Astrocyte (in vitro differentiated cells and primary cell): Measurements from ENCODE around the gene TIMELESS.

Source experiments
- CTCF ChIP-seq: IDR thresholded peaks from 2 replicates; pipeline ENCODE4 v1.5.1; 2011; ENCODE audit warnings: low read depth, mild to moderate bottlenecking, inconsistent platforms, low read length, moderate library complexity; ENCODE audit not compliant: insufficient read depth
- EZH2 ChIP-seq: IDR thresholded peaks from 2 replicates; pipeline ENCODE4 v1.6.1; 2012; ENCODE audit warnings: mild to moderate bottlenecking, low read length, inconsistent platforms; ENCODE audit not compliant: insufficient read depth

DNA sequence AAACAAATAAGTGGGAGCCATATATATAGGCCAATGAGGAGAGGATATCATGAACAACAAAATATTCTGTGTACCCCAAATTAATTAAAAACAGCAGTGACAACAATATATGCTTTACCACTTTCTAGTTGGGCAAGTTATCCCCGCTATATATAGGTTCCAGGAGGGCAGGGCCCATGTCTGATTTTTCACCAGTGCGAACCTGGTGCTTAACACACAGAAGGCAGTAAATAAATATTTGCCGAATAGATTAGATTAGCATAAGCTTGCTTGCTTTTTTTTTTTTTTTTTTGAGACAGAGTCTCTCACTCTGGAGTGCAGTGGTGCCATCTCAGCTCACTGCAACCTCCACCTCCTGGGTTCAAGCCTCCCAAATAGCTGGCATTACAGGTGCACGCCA lies 8.6 kb upstream of the TIMELESS start:
- TF ChIP-seq EZH2, result no peak
- no peak for TF ChIP-seq CTCF
